Stomach (tissue), 4 donors: ENCODE results near the gene CHRM5.

Experiments
- CTCF ChIP-seq, 7 experiments: fragments of 450-650 bp in 4 of 7; fragments of 200-600 bp in 3 of 7; sonication (generic) in 3 of 7; IDR thresholded peaks; one replicate each; pipeline ENCODE4 v1.5.1; 2016 to 2019; ENCODE audit warnings: antibody characterized with exemption in 7 of 7, control low read depth in 2 of 7, mild to moderate bottlenecking in 1 of 7
- EP300 ChIP-seq: sonication (generic); formaldehyde crosslinking; IDR thresholded peaks from one replicate; pipeline ENCODE4 v1.6.1; 2017; ENCODE audit warnings: antibody characterized with exemption

GRCh38 chr15:33971811-33972210 is 3.5 kb downstream of the CHRM5 start:
- no peak for TF ChIP-seq CTCF (IDR thresholded peaks at IDR 0.05)
- no peak for TF ChIP-seq EP300
